NCI-H2171 (cell line): ENCODE results near the gene ZNF584.
A peak's percentile ranks its signal among the peaks of the same experiment; 100 is the strongest.

Experiments
- DNase-seq: peaks from one replicate; lab custom pipeline; 2025; lab: John Stamatoyannopoulos, UW

Gene ZNF584

DNA sequence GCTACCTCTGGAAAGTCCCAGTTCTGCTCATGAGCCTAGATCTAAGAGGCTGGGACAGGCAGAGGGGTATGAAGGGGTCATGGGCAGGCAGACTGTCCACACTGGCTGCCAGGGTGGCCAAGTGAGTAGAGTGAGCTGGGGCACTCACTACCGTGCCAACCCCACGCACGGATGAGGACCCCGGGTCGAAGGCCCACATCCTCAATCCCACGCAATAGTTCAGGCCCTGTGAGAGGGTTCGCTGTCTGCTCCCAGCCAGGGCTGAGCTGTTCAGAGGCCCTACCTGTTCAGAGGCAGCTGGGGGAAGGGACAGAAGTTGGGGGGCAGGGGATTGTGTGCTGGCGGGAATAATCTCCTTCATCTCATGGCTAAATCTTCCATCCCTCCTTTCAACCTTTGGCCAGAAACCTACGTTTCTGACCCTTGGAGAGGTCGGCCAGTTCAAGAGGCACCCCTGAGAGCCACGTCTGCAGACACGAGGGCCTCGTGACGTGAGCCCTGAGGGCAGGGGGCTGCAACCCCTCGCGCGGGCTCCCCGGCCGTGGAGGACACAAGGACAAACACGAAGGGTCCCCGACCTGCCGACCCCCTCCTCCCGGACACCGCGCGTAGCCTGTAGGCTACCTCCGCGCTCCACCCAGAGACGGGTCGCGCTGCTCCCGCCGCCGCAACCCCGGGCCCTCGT lies 22.4 kb upstream of the ZNF584 start:
- DNase-seq = no peak

DNA sequence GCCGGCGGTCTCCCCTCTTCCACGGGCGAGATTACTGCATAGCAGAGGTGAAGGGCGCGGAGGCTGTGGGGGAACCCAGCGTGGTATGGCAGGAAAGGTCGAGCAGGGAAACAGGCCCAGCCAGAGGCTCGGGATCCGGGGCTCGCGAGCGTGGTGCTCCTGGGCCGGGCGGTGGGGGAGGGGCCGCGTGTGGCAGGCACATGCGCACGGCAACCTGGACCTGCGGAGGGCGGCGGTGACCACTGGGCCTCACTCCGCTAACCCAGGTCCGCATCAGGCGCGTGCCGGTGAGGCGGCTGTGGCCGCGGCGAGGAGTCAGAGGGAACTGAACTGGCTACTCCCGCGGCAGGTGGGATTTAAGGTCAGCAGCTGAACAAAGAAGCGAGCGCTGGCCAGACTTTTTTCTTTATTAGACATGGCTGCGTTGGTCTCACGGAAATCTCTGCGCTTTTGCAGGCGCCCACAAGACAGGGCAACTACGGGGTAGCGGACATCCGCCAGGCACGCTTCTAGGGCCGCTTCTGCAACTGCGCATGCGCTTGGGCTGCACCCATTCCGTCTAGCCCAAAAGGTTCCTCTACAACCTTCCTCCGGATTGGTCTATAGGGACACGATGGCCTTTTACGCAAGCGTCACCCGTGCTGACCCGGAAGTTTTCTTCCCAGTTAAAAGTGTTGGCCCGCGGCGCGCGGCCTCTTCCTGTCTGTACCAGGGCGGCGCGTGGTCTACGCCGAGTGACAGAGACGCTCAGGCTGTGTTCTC lies 21.7 kb upstream of the ZNF584 start, which contains the start of gene RPS5:
RPS5 (plus strand) TSS at position 694 of the 762 bp plus-strand sequence. CDS start 869 bp downstream, outside the sequence.
- DNase-seq = peak; percentile 96

DNA sequence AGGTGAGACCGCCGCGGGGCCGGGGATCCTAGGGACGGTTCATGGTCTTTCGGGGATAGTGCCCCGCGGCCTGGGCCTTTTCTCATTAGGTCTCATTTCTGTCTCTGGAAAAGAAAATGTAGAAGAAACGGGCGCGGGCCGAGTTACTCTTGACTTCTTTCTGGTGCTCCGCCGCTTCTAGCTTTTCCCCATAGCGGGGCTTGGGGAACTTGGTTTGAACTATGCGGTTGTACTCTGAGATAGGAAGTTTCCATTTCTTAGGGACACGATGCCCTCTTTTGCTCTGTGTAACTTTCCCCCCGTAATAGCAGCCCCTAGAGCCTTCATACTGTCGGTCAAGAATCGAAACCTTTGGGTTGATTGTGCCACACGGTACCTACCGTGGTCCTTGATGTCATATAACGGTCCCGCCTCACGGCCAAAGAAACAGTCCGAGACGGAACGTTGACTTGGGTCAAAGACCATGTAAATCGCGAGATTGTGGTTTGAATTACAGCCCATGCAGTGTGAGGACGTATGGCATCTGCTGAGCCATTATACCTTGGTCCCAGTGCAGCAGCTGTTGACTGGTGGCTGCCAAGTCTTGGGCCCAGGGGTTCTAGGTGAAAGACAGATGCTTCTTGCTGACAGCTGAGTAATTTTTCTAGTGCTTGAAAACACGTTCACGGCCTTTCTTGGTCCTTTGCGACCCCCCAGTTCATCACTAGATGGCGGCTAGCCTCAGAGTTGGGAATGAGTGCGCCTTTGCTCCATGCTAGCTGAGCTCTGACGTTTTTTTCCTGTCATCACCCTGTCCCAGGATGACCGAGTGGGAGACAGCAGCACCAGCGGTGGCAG lies 20.9 kb upstream of the ZNF584 start:
- no peak for DNase-seq

DNA sequence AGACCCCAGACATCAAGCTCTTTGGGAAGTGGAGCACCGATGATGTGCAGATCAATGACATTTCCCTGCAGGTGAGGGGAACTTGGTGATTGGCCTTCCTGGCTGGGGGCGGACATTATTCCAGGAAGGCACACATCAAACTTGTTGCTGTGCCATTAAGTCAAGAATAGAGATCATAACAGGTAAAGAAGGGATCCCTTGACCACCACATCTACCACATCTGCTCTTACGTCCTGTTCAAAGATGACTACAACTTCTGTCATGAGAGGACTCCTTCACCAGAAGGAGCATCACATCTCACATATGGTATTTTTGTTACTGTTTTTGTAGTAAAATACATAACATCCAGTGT lies 20.3 kb upstream of the ZNF584 start:
- DNase-seq = no peak

DNA sequence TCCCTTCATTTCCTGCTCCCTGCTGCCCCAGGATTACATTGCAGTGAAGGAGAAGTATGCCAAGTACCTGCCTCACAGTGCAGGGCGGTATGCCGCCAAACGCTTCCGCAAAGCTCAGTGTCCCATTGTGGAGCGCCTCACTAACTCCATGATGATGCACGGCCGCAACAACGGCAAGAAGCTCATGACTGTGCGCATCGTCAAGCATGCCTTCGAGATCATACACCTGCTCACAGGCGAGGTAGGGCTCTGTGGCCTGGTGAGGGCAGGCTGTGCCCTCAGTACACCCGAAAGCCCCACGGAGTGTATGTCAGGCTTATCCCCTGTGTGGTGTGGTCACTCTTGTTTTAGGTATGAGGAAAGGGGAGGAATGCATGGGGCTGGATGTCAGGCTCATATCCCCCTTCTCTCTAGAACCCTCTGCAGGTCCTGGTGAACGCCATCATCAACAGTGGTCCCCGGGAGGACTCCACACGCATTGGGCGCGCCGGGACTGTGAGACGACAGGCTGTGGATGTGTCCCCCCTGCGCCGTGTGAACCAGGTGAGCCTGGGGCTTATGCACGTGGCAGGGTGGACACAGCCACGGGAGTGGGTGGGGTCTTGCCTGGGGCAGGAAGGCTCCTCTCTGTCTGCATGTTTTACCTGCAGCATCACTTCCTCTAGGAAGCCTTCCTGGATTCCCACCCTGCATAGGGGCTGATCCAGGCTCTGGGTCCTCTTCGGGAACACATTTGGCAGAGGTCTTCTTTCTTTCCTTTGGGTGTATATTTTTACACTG lies 15.3 kb upstream of the ZNF584 start:
- DNase-seq = no peak

DNA sequence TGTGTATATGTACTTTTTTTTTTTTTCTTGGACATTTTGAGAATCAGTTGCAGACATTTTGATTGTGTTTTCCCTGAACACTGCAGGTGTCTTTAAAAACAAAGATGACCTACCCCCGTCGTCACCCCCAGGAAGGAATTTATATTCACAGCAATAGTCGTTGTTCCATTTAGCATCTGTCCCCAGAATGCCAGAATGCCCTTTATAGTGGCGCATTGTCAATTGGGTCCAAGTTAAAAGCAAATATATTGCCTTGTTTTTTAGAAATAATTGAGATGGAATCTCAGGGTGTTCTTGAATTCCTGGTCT lies 14.8 kb upstream of the ZNF584 start:
- no peak for DNase-seq

DNA sequence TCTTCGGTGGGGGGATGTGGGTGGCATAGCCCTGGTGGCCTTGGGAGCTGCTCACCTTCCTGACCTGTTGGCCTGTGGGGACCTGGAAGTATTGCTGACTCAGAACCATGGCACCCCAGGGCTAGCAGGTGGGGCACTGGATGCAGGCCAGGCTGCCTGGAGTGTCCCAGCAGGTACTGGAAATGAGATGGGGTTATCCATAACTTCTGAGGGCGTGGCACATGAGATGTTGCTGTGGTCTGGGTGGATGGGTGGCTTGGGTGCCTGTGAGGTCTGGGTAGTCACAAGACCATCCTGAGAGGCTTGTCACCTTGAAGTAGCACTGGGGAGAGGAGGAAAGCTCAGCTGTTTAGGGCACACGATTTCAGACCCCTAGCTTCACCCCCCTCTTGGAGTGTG lies 13.6 kb upstream of the ZNF584 start:
- DNase-seq = no peak

DNA sequence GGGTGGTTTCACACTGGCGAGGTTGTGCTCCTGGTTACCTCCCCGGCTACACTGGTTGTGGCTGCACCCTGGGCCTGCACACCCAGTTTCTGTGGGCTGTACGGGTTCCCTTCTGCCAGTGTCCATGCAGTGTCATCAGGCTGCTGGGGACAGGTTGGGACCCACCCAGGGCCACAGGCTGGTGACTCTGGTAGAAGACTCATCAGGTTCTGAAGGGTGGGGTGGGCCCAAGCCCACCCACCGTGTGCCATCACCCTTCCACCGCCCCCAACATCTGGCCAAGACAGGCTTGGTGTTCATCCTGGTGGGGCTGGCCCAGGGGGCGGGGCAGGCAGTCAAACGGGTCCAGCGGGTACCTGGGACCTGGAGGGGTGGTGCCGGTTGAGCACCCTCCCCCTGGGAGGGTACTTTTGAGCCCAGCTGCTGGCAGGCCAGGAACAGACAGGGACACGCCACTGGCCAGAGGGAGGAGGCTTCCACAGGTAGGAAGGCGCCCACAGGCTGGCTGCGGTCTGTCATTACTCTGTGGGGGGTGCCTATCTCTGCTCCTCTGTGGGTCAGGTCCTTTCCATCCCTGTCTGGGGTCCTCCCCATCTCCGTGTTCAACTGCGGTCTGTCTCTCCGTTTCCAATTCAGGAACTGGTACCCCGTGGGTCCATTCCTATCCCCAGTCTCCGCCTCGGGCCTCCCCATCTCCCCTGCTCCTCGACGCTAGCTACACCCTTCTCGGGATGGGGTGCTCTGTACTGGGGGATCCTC lies 13.1 kb upstream of the ZNF584 start, which contains the start of gene RNF225:
RNF225 (plus strand) TSS at position 437 of the 759 bp plus-strand sequence. CDS start 434 bp downstream, outside the sequence.
- DNase-seq = no peak

DNA sequence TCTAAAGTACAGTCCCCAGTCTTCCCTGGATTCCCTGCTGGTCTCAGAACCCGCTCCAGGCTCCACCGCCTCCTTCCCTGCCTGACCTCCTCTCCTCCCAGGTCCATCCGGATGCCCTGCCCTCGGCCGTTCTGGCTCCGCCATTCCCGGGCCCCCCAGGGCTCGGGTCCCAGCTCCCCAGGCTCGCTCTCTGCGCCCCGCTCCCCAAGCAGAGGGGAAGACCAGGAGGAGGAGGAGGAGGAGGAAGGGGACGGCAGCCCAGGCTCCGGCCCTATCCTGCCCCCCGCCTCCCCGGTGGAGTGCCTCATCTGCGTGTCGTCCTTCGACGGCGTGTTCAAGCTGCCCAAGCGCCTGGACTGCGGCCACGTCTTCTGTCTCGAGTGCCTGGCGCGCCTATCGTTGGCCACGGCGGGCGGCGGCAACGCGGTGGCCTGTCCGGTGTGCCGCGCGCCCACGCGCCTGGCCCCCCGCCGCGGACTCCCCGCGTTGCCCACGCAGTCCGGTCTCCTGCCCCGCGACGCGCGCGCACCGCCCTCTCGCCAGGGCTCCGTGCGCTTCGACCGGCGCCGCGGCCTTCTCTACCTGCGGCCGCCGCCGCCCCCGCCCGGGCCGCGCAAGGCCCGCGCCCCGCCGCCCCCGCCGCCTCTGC lies 12.3 kb upstream of the ZNF584 start:
- no peak for DNase-seq

DNA sequence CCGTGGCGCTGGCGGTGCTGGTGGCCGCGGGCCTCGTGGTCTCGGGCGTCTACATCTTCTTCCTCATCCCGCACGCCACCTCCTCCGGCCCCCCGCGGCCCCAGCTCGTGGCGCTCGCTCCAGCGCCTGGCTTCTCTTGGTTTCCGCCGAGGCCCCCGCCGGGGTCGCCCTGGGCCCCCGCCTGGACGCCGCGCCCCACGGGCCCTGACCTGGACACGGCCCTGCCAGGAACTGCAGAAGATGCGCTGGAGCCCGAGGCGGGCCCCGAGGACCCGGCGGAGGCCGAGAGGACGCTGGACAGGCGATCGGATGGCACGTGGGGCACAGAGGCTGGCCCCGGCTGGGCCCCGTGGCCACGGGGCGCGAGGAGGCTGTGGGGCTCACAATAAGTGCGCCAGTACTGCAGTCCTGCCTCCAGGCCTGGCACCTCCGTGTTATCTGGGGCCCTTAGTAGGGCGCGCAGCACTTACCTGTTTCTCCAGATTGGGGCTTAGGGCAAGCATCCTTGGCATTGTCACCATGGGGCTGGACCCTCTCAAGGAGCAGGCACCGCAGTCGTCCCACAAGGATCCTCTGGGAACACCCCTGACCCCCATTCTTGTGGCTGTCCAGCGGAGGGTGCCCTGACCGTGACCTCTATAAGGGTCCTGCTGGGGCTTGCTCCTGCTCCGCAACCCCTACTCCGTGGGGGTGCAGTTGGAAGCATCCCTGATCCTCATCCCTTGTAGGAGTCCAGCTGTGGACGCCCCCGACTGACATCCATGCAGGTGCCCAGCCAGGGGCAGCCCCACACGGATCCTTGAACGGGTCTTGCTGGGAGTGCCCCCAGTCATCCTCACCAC lies 11.5 kb upstream of the ZNF584 start:
- DNase-seq = no peak

DNA sequence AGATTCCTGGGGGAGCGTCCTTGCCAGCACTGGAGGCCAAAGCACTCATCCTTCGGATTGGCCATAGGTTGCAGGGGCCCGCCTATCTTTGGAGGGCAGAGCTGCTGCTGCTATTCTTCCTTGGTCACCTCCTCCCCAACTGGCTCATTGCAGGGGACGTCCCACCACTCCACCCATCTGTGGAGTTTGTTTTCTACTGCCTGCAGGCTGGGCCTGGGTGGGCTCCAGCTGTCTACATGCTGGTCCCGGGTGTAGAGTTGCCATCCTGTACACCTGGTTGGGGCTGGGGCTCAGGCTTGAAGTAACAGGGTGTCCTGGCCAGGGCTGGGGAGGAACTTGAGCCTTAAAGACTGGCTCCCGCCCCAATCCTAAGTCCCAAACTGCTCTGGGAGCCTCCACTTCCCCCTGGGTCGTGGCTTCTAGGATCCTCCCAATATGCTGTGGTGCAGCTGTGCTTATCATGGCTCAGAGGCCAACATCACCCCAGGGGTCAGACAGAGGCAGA lies 10.9 kb upstream of the ZNF584 start:
- DNase-seq = no peak

DNA sequence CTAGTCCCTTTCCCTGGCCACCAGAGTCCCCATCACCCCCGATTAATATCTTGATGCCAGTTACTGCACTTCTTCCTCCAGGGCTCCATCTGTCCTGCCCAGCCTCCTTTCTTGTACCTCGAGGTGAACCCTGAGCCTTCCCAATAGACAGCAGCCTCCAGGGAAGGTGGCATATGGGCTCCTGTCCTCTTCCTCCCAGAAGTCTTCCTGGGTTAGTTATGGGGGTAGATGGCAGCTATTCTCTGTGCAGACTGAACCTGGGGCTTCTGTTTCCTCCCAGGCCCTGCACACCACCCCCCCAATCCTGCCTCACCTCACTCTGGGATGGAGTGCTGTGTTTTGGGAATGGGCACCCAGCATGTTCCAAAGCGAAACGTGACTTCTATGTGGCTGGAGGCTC lies 10.4 kb upstream of the ZNF584 start:
- DNase-seq = no peak

DNA sequence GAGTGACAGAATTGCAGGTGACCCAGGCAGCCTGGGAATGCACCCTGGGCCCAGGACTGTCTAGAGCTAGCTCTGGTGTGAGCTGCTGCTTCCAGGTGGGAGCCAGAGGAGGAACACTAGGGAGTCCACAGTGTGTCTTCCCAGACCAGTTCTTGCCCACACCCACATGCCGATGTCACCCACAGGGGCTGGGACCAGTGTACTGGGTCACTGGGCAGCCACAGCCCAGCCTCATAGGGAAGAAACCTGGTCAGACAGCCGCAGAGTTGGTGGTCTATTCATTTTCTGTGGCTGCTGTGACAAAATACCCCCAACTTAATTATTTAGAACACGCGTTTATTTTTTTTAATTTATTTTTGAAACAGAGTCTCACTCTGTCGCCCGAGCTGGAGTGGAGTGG lies 9.9 kb upstream of the ZNF584 start:
- DNase-seq = no peak

DNA sequence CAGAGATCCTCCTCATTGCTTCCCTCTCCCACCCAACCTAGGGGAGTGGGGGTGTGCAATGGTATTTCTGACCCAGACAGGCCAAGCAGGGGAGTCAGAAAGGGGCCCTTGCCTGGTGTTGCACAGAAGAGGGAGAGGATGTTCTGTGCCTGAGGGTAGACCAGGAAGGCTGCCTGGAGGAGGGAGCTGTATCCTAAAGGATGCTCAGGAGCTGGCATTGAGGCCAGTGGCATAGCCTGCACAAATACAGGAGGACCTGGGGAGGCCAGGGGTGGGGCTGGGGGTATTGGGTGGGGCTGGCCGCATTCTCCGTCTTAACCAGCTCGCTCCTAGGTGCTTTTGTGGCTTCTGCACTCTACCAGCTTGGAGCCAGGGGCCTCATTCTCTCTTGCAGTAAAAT lies 8.5 kb upstream of the ZNF584 start:
- no peak for DNase-seq

DNA sequence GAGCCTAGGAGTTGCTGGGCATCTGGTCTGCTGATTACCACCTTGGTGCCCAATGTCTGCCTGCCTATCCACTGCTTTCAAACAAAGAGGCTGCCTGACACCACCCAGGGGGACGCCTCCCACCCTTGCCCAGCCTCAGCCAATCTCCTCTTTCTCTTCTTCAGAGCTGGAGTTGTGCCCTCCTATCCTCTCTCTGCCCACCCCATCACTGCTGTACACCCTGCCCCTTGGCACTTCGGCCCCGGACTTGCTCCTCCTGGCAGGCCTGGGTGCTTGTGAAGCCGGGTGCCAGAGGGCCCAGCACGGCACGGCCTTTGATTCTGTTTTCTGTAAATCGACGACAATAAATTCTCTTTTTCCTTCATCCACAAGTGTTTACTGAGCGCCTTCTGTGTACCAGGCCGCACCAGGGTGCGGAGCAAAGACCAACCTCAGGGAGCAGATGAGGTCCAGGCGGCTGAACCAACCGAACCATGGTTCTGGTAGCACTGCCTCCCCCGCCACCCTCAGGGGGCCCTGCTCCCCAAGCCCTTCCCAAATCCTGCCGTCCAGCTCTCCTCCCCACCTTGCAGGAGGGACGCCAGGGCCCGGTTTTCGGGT lies 8.0 kb upstream of the ZNF584 start:
- DNase-seq = no peak

DNA sequence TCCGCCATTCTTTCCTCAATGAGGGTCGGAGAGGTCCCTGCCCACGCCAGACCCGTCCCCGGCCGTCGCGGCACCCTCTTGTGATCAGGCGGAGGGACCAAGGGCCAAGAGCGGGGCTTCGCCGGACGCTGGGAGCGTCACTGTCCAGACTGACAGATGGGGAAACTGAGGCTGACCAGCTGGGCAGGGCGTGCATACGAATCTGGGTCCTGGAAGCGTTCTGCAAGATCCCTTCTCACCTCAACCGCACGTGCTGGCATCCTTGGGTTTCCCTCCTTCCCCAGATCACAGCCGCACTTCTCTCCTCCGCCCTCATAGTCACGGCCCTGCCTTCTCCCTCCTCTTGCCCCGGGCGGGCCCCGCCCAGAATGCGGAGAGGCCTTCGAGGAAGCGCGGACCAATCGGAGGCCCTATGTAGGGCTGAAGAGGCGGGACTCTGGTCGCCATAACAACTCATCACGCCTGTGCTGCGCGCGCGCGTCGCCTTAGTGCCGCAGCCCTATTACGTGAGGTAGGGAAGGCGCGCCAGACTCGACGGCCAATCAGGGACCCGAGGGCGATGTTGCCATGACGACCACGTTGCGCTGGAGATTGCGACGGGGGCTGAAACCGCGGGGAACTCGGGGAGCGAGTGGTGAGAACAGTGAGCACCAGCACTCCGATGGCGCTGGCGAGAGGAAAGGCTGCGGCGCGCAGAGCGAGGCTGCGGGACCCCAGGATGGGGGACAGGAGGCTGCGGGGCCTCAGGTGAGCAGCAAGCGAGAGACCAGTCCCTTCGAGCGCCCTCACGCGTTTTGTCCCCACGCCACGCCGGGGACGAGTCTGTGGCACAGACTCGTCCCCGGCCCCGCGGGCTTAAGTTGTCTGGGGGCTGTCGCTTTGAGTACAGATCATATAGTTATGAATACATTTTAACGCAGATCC lies 7.3 kb upstream of the ZNF584 start:
- peak; percentile 98 for DNase-seq

DNA sequence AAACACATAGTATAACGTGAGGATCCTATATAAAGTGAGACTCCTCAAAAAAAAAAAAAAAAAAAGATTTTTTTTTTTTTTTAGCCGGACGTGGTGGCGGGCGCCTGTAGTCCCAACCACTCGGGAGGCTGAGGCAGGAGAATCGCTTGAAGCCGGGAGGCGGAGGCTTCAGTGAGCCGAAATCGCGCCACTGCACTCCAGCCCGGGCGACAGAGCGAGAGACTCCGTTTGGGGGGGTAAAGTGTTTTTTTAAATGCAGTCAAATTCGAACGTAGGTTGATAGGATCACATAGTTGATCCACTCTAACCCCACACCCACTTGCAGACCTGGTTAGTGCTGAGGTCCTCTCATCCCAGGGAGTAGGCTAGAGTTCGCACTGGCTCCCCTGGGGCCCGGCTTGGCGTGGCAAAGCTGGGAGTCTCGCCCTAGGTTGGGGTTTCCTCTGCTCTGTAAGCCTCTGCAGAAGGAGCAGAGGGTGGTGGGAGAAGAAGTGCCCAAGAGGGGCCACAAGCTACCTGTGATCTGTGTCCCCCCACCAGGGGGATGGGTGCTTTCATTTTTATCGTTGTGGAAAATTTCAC lies 6.5 kb upstream of the ZNF584 start:
- no peak for DNase-seq
